GM23248 (cell line): Measurements from ENCODE around the gene TMEM52B. TPM values are rescaled to one million over a fixed set of nuclear protein-coding genes. Genes with fewer than 3 reads are reported as not detected.

Source experiments
- DNase-seq: peaks from one replicate; pipeline ENCODE4 v3.0.0-alpha.2; 2015
- H2AFZ ChIP-seq: fragments of 200-600 bp; sonication (generic); 2 replicates; pipeline ENCODE4 v1.6.1; 2016; ENCODE audit warnings: antibody characterized with exemption
- H3F3A ChIP-seq: fragments of 200-600 bp; sonication (generic); 2 replicates; pipeline ENCODE4 v1.6.1; 2016; ENCODE audit warnings: mild to moderate bottlenecking, antibody characterized with exemption, mixed run types; ENCODE audit not compliant: insufficient read depth
- H3K27ac ChIP-seq: fragments of 200-600 bp; sonication (generic); 2 replicates; pipeline ENCODE4 v1.5.1; 2016; ENCODE audit warnings: mild to moderate bottlenecking
- H3K27me3 ChIP-seq: fragments of 200-600 bp; sonication (generic); replicated peaks from 2 replicates; pipeline ENCODE4 v1.6.1; 2016; ENCODE audit warnings: mild to moderate bottlenecking; ENCODE audit not compliant: insufficient read depth
- H3K36me3 ChIP-seq: fragments of 200-600 bp; sonication (generic); 2 replicates; pipeline ENCODE4 v1.6.1; 2016; ENCODE audit warnings: low read depth, mild to moderate bottlenecking
- H3K4me1 ChIP-seq: fragments of 200-600 bp; sonication (generic); 2 replicates; pipeline ENCODE4 v1.6.1; 2016; ENCODE audit warnings: mild to moderate bottlenecking; ENCODE audit not compliant: insufficient read depth
- H3K4me2 ChIP-seq: fragments of 200-600 bp; sonication (generic); one replicate; pipeline ENCODE4 v1.6.1; 2016; ENCODE audit warnings: mild to moderate bottlenecking; ENCODE audit not compliant: unreplicated experiment
- H3K4me3 ChIP-seq: fragments of 200-600 bp; sonication (generic); 2 replicates; pipeline ENCODE4 v1.5.1; 2016; ENCODE audit warnings: mild to moderate bottlenecking
- H3K79me2 ChIP-seq: fragments of 200-600 bp; sonication (generic); 2 replicates; pipeline ENCODE4 v1.6.1; 2016; ENCODE audit warnings: mild to moderate bottlenecking; ENCODE audit not compliant: insufficient read depth
- H3K9ac ChIP-seq: fragments of 200-600 bp; sonication (generic); 2 replicates; pipeline ENCODE4 v1.6.1; 2016; ENCODE audit warnings: mild to moderate bottlenecking
- H3K9me2 ChIP-seq: fragments of 200-600 bp; sonication (generic); 2 replicates; pipeline ENCODE4 v1.6.1; 2016; ENCODE audit warnings: mixed run types, mild to moderate bottlenecking, moderate library complexity; ENCODE audit not compliant: insufficient read depth
- H3K9me3 ChIP-seq: fragments of 200-600 bp; sonication (generic); one replicate; pipeline ENCODE4 v1.6.1; 2017; ENCODE audit warnings: low read depth
- H4K20me1 ChIP-seq: fragments of 200-600 bp; sonication (generic); 2 replicates; pipeline ENCODE4 v1.6.0; 2016; ENCODE audit not compliant: insufficient read depth
- EZH2 ChIP-seq: fragments of 200-600 bp; sonication (generic); IDR thresholded peaks from 2 replicates; pipeline ENCODE4 v1.6.1; 2018; ENCODE audit warnings: antibody characterized with exemption, mild to moderate bottlenecking; ENCODE audit not compliant: insufficient read depth, poor library complexity, severe bottlenecking
- EZH2phosphoT487 ChIP-seq: fragments of 200-600 bp; sonication (generic); IDR thresholded peaks from 2 replicates; pipeline ENCODE4 v1.6.1; 2018; ENCODE audit warnings: antibody characterized with exemption, moderate library complexity, mild to moderate bottlenecking, low read depth; ENCODE audit not compliant: insufficient read depth
- WGBS, 2 experiments: methylation state at CpG; one replicate each; pipeline ENCODE4 v1.1.6; 2015 to 2017; ENCODE audit warnings: low lambda C conversion rate in 2 of 2, low coverage in 1 of 2; ENCODE audit errors: missing lambda C conversion rate in 2 of 2; 5-methylcytosine and 5-hydroxymethylcytosine counted together
- in situ Hi-C: fragments of 300-500 bp; cut with MboI; formaldehyde crosslinking; loops from 2 replicates; pipeline ENCODE4 v1.15.0; 2020
- polyA plus RNA-seq: library from polyadenylated mRNA; unstranded; fragments of >200 nt; fragmentation: Nextera tagmentation; extraction: Ambion mirVana; gene quantifications from 2 replicates; pipeline ENCODE4 v1.2.1, GENCODE V29; 2016
- total RNA-seq: library from RNA; depleted of rRNA; stranded (reverse); fragments of >200 nt; shearing (Covaris generic); gene quantifications from 2 replicates; pipeline ENCODE4 v1.2.3, GENCODE V29; 2014

TMEM52B gene
- total and polyA plus RNA-seq, 2 experiments from 2014 or later, result 0.25 to 6.7 TPM

- H3K9me2 ChIP-seq, result no peaks in the 10 kb centered on the region
- no peak overlapping the region for H3K4me3 ChIP-seq
- no peak overlapping the region for H3K4me2 ChIP-seq
- H3K9ac ChIP-seq, result no peak overlapping the region
- H3K27ac ChIP-seq, result no peak overlapping the region
- no peaks in the 10 kb centered on the region for H3K36me3 ChIP-seq
- H3F3A ChIP-seq, result 0 out of 2 replicates have a peak, but pooled peaks cover 8% of the 10 kb centered on the region
- no peak overlapping the region for H2AFZ ChIP-seq
- no peaks in the 10 kb centered on the region for H3K27me3 ChIP-seq
- in situ Hi-C loops, result no loop called here
- no peaks in the 10 kb centered on the region; the same call in 1 of the 2 replicates for H3K4me1 ChIP-seq
- TF ChIP-seq EZH2phosphoT487 (no peak), EZH2 (no peak)
- no peaks in the 10 kb centered on the region for H3K79me2 ChIP-seq
- no peak for DNase-seq
- no peaks in the 10 kb centered on the region for H4K20me1 ChIP-seq
- no peaks in the 10 kb centered on the region for H3K9me3 ChIP-seq
- WGBS, 2 experiments, result 66 to 68% methylated on average over 3 of the region's 3 CpGs
Observed at GRCh38 chr12:10155966-10156365, 22.9 kb upstream of the TMEM52B start.

- no peak overlapping the region for H3K4me3 ChIP-seq
- no peak overlapping the region for H2AFZ ChIP-seq
- no peaks in the 10 kb centered on the region for H3K4me1 ChIP-seq
- H3K4me2 ChIP-seq, result no peak overlapping the region
- no peak for TF ChIP-seq EZH2phosphoT487
- TF ChIP-seq EZH2, result no peak
- 0 out of 2 replicates have a peak, but pooled peaks cover 8% of the 10 kb centered on the region for H3F3A ChIP-seq
- in situ Hi-C loops, result no loop called here
- H3K9me2 ChIP-seq, result no peaks in the 10 kb centered on the region
- no peak overlapping the region for H3K27ac ChIP-seq
- no peak for DNase-seq
- WGBS, 2 experiments, result 71 to 76% methylated on average over 2 of the region's 2 CpGs
- no peak overlapping the region for H3K9ac ChIP-seq
- no peaks in the 10 kb centered on the region for H3K9me3 ChIP-seq
- H3K27me3 ChIP-seq, result no peaks in the 10 kb centered on the region
- no peaks in the 10 kb centered on the region for H4K20me1 ChIP-seq
- no peaks in the 10 kb centered on the region for H3K36me3 ChIP-seq
- no peaks in the 10 kb centered on the region for H3K79me2 ChIP-seq
Observed at GRCh38 chr12:10158406-10158805, 20.4 kb upstream of the TMEM52B start.

- in situ Hi-C loops, result no loop called here
Observed at GRCh38 chr12:10159280-10159679, 19.6 kb upstream of the TMEM52B start.

GRCh38 chr12:10160617-10161385, 18.0 kb upstream of the TMEM52B start:
- no peak overlapping the region for H3K4me2 ChIP-seq
- H3K79me2 ChIP-seq, result no peaks in the 10 kb centered on the region
- no peaks in the 10 kb centered on the region for H3K36me3 ChIP-seq
- H3K4me1 ChIP-seq, result no peaks in the 10 kb centered on the region
- in situ Hi-C loops, result no loop called here
- H3K27me3 ChIP-seq, result no peaks in the 10 kb centered on the region
- no peak overlapping the region for H3K27ac ChIP-seq
- 0 out of 2 replicates have a peak, but pooled peaks cover 8% of the 10 kb centered on the region for H3F3A ChIP-seq
- no peaks in the 10 kb centered on the region for H3K9me3 ChIP-seq
- no peak overlapping the region for H3K9ac ChIP-seq
- H2AFZ ChIP-seq, result no peak overlapping the region
- no peak overlapping the region for H3K4me3 ChIP-seq
- no peak for DNase-seq
- 64 to 68% methylated on average over 7 of the region's 7 CpGs for WGBS, 2 experiments
- TF ChIP-seq EZH2phosphoT487, result no peak
- no peak for TF ChIP-seq EZH2
- H3K9me2 ChIP-seq, result no peaks in the 10 kb centered on the region
- no peaks in the 10 kb centered on the region for H4K20me1 ChIP-seq

More at GRCh38 chr12:10159280-10159679, 19.6 kb upstream of the TMEM52B start:
- no peaks in the 10 kb centered on the region for H3K9me2 ChIP-seq
- H4K20me1 ChIP-seq, result no peaks in the 10 kb centered on the region
- H3K4me1 ChIP-seq, result no peaks in the 10 kb centered on the region
- no peak overlapping the region for H2AFZ ChIP-seq
- H3K27ac ChIP-seq, result no peak overlapping the region
- H3F3A ChIP-seq, result 0 out of 2 replicates have a peak, but pooled peaks cover 8% of the 10 kb centered on the region
- no peaks in the 10 kb centered on the region for H3K9me3 ChIP-seq
- DNase-seq, result no peak
- no peaks in the 10 kb centered on the region for H3K79me2 ChIP-seq
- 59 to 73% methylated on average over 3 of the region's 3 CpGs for WGBS, 2 experiments
- no peak overlapping the region for H3K4me2 ChIP-seq
- TF ChIP-seq EZH2phosphoT487 (no peak), EZH2 (no peak)
- no peak overlapping the region for H3K4me3 ChIP-seq
- no peak overlapping the region for H3K9ac ChIP-seq
- no peaks in the 10 kb centered on the region for H3K36me3 ChIP-seq
- no peaks in the 10 kb centered on the region for H3K27me3 ChIP-seq
